Spleen (tissue), 11 donors: ENCODE measurements around the gene RANBP3. TPM values are rescaled to one million over a fixed set of nuclear protein-coding genes. Genes with fewer than 3 reads are reported as not detected.

Experiments
- DNase-seq: peaks from one replicate; pipeline ENCODE4 v3.0.0-alpha.2; 2020
- H3K27ac ChIP-seq, 8 donors: fragments of 200-600 bp; sonication (generic) in 7 of 8; 1 replicate in 4 of 8; 2 replicates in 4 of 8; pipeline versions ENCODE4 v1.5.0 to v1.8.0; 2016 to 2021; ENCODE audit warnings: inconsistent platforms in 4 of 8, mild to moderate bottlenecking in 4 of 8, moderate library complexity in 1 of 8
- H3K27me3 ChIP-seq, 7 donors: fragments of 200-600 bp; sonication (generic) in 6 of 7; replicated peaks in 1 of 7; 1 replicate in 4 of 7; 2 replicates in 3 of 7; pipeline versions ENCODE4 v1.5.0 to v1.8.0; 2016 to 2021; ENCODE audit warnings: inconsistent platforms in 3 of 7, mild to moderate bottlenecking in 1 of 7
- H3K36me3 ChIP-seq, 6 donors: fragments of 200-600 bp; sonication (generic) in 5 of 6; 1 replicate in 4 of 6; 2 replicates in 2 of 6; pipeline versions ENCODE4 v1.5.0 to v1.8.0; 2016 to 2021; ENCODE audit warnings: inconsistent platforms in 2 of 6
- H3K4me1 ChIP-seq, 6 donors: fragments of 200-600 bp; sonication (generic) in 5 of 6; 1 replicate in 3 of 6; 2 replicates in 3 of 6; pipeline versions ENCODE4 v1.5.0 to v1.8.0; 2016 to 2021; ENCODE audit warnings: inconsistent platforms in 3 of 6
- H3K4me3 ChIP-seq, 8 donors: fragments of 200-600 bp; sonication (generic) in 7 of 8; 1 replicate in 4 of 8; 2 replicates in 4 of 8; pipeline versions ENCODE4 v1.5.0 to v1.8.0; 2016 to 2021; ENCODE audit warnings: inconsistent platforms in 4 of 8, mild to moderate bottlenecking in 4 of 8, moderate library complexity in 2 of 8
- H3K9me3 ChIP-seq, 8 donors: fragments of 200-600 bp; sonication (generic) in 7 of 8; 1 replicate in 4 of 8; 2 replicates in 4 of 8; pipeline versions ENCODE4 v1.5.0 to v1.8.0; 2016 to 2021; ENCODE audit warnings: inconsistent platforms in 4 of 8
- CTCF ChIP-seq, 11 experiments: fragments of 200-600 bp in 7 of 11; fragments of 450-650 bp in 4 of 11; sonication (generic) in 4 of 11; IDR thresholded peaks in 8 of 11; conservative IDR thresholded peaks in 3 of 11; 1 replicate in 7 of 11; 2 replicates in 4 of 11; pipeline versions ENCODE4 v1.4.0 to v1.8.0; 2016 to 2021; ENCODE audit warnings: antibody characterized with exemption in 11 of 11, inconsistent platforms in 4 of 11, mild to moderate bottlenecking in 1 of 11
- POLR2A ChIP-seq, 3 donors: fragments of 450-650 bp; IDR thresholded peaks; one replicate each; pipeline ENCODE4 v1.5.1; 2017; ENCODE audit warnings: antibody characterized with exemption in 3 of 3, mild to moderate bottlenecking in 1 of 3
- POLR2AphosphoS5 ChIP-seq, 3 donors: sonication (generic); formaldehyde crosslinking; IDR thresholded peaks; one replicate each; pipeline ENCODE4 v1.5.1; 2017; ENCODE audit warnings: antibody characterized with exemption in 3 of 3
- WGBS, 5 donors: extraction: QIAGEN DNeasy Blood & Tissue Kit in 3 of 5; methylation state at CpG; one replicate each; pipeline versions ENCODE4 v1.1.5 to v1.1.7; 2013 to 2018; 5-methylcytosine and 5-hydroxymethylcytosine counted together
- intact Hi-C: fragments of 100-400 bp; cut with DNase I; formaldehyde crosslinking; loops from one replicate; pipeline ENCODE4 v1.15.0; 2023; ENCODE audit warnings: low total_unique reads
- polyA plus RNA-seq, 3 donors: library from polyadenylated mRNA; stranded (reverse); fragments of 200-250 nt; gene quantifications; one replicate each; pipeline ENCODE4 v1.2.1, GENCODE V29; 2013
- total RNA-seq, 7 donors: library from RNA; depleted of rRNA in 3 of 7; stranded (reverse); fragments of >200 nt in 3 of 7; fragmentation: NEBNext Ultra II Directional in 4 of 7; extraction: Animal tissue kit (Norgen Biotek cat#: 25700) in 4 of 7; gene quantifications; one replicate each; pipeline versions ENCODE4 v1.1.0 to v1.2.1, GENCODE V29; 2016 to 2021
- donor health status: healthy with polysubstance abuse.
- donor health status: DM: no; HTN: no; CAD: no; lungs with moderate emphysema.
- donor health status: DM: no; HTN: no; CAD: no.
- donor health status: Bipolar disorder and iron deficiency.
- donor health status: healthy.
- donor health status: DM: no; HTN: no; CAD: no.
- donor health status: DM: yes; HTN: yes; CAD: no.

Gene RANBP3
- total and polyA plus RNA-seq, 10 donors: 27.5 to 92.9 (median 69.8) TPM

DNA sequence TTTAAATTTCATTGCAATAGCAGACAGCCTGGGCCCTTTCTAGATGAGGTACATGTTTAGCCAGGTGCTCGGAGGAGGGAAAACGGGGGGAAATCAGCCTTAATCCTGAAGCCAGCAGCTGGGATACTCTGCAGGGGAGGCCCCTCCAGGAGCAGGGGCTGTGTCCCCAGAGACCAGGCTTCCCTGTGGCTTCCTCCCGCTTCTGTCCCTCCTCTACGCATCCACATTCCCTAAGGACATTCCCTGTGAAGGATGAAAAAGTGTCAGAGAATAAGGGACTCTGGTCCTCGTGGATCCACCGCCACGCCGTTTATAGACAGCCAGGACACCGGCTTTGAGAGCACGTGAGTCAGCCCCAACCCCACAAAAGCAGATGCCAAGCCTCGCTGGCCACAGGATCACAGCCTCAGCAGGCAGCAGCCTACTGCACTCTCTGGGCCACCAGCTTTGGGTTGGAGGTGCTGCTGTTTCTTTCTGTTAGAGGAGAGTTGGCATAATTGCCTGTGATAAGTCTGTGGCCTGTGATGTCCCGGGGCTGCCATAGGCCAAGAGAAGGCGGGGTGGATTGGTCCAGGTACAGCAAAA lies 36.7 kb upstream of the RANBP3 start:
- peaks cover 0 to 10% (median 0%) of the 10 kb centered on the region in 6 donors for H3K4me1 ChIP-seq
- intact Hi-C loops: no loop called here
- 81 to 93% (median 89%) methylated on average over 6 to 13 of the region's 13 CpGs for WGBS, 5 donors
- peak; percentile 25 for DNase-seq
- no peaks in the 10 kb centered on the region for H3K27me3 ChIP-seq
- peaks cover 0 to 25% (median 0%) of the 10 kb centered on the region in 6 donors for H3K36me3 ChIP-seq
- no peak overlapping the region for H3K4me3 ChIP-seq
- TF ChIP-seq POLR2A (IDR thresholded peaks at IDR 0.05): no peak
- H3K27ac ChIP-seq: no peak overlapping the region
- H3K9me3 ChIP-seq: no peaks in the 10 kb centered on the region

DNA sequence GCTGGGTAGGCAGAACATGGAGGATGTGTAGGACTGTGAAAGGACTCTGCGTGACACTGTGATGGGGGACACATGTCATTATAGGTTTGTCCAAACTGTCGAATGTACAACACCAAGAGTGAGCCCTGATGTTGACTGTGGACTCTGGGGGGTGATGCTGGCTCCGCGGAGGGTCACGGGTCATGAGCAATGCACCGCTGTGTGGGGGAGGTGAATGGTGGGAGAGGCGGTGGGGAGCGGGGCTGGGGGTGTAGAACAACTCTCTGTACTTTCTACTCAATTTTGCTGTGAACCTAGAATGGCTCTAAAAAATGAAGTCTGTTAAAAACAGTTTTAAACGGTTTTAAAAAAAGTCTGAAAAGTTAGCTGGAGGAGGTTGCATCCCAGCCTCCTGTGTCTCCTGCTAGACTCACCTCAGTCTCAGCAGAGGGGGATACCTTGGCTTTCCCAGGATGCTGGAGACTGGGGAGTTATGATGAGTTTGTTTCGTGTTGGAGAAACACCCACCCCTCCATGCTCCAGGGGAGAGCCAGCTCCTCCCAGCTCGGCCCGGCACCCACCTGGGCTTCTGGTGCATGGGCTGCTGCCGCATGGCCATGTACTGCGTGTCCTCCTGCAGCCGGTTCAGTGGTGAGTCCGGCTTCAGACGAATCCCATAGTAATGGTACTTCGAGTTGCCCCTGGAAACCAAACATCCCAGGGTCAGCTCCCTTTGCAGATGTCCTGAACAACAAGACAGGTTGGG lies 34.7 kb upstream of the RANBP3 start:
- Histone ChIP-seq H3K4me3 (no peak overlapping the region), H3K4me1 (peaks cover 0 to 10% (median 0%) of the 10 kb centered on the region in 6 donors), H3K27ac (no peak overlapping the region), H3K9me3 (no peaks in the 10 kb centered on the region), H3K36me3 (peaks cover 0 to 35% (median 0%) of the 10 kb centered on the region in 6 donors), H3K27me3 (no peaks in the 10 kb centered on the region)
- intact Hi-C loops: no loop called here
- TF ChIP-seq POLR2AphosphoS5 (IDR thresholded peaks at IDR 0.05) (no peak), POLR2A (IDR thresholded peaks at IDR 0.05) (no peak), CTCF (IDR thresholded peaks at IDR 0.05 in 8 of 11, conservative IDR thresholded peaks at IDR 0.05 in 3 of 11) (no peak)
- WGBS, 5 donors: 90 to 97% (median 93%) methylated on average over 16 to 18 of the region's 18 CpGs
- DNase-seq: peak; percentile 36

DNA sequence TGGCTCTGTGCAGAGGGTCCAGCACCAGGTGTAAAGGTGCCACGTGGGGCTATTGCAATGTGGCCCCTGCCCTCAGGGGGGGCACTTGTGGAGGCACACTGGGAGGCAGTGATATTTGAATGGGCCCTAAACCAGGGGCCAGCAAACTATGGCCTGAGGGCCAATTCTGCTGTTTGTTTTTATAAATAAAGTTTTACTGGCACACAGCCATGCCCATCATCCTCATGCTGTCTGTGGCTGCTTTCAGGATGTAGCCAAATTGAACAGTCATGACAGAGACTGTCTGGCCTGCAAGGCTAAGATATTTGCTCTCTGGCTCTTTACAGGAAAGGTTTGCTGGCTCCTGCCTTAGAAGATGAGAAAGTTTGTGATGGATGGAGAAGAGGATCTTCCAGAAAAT lies 33.9 kb upstream of the RANBP3 start:
- Histone ChIP-seq H3K36me3 (peaks cover 0 to 43% (median 0%) of the 10 kb centered on the region in 6 donors), H3K4me3 (no peak overlapping the region), H3K27ac (no peak overlapping the region), H3K4me1 (peaks cover 0 to 10% (median 0%) of the 10 kb centered on the region in 6 donors), H3K27me3 (no peaks in the 10 kb centered on the region), H3K9me3 (no peaks in the 10 kb centered on the region)
- 71 to 86% (median 82%) methylated on average over 1 of the region's 1 CpG for WGBS, 5 donors
- intact Hi-C loops: no loop called here
- TF ChIP-seq CTCF (IDR thresholded peaks at IDR 0.05 in 8 of 11, conservative IDR thresholded peaks at IDR 0.05 in 3 of 11) (no peak), POLR2A (IDR thresholded peaks at IDR 0.05) (no peak), POLR2AphosphoS5 (IDR thresholded peaks at IDR 0.05) (no peak)
- DNase-seq: no peak

DNA sequence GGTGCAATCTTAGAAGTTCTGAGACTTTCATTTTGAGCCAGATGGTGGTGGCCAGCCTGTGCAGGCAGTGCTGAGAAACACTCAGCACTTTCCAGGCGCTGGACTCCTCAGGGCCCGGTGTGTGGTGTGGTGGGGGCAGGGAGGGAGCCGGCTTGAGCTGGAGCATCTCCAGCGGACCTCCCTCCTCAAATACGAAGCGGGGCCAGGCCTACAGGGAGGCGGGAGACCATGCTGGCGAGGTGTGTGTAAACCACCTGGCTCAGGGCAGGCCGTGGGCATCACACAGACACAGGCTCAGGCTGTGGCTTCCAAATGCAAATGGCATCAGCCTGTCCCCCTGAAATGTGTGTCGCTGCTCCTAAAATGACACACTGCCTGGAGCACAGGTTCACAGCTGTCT lies 33.3 kb upstream of the RANBP3 start:
- H3K36me3 ChIP-seq: peaks cover 0 to 49% (median 0%) of the 10 kb centered on the region in 6 donors
- no peaks in the 10 kb centered on the region for H3K9me3 ChIP-seq
- TF ChIP-seq POLR2AphosphoS5 (IDR thresholded peaks at IDR 0.05): no peak
- no peak for TF ChIP-seq CTCF (IDR thresholded peaks at IDR 0.05 in 8 of 11, conservative IDR thresholded peaks at IDR 0.05 in 3 of 11)
- TF ChIP-seq POLR2A (IDR thresholded peaks at IDR 0.05): no peak
- DNase-seq: no peak
- no peak overlapping the region for H3K27ac ChIP-seq
- H3K4me3 ChIP-seq: no peak overlapping the region
- intact Hi-C loops: no loop called here
- peaks cover 0 to 10% (median 0%) of the 10 kb centered on the region in 6 donors for H3K4me1 ChIP-seq
- H3K27me3 ChIP-seq: no peaks in the 10 kb centered on the region
- WGBS, 5 donors: 88 to 93% (median 92%) methylated on average over 9 to 10 of the region's 10 CpGs
